Right lobe of liver (tissue), 6 donors: Measurements from ENCODE around the gene PTPN12. TPM values are rescaled to one million over a fixed set of nuclear protein-coding genes. Genes with fewer than 3 reads are reported as not detected.

Experiments
- ATAC-seq, 4 donors: fragments of 200-7000 bp; cut with Tn5 transposase; one replicate each; pipeline ENCODE4 v1.9.1; 2020; ENCODE audit warnings: mild to moderate bottlenecking in 4 of 4, moderate library complexity in 4 of 4
- DNase-seq, 3 donors: peaks; one replicate each; pipeline ENCODE4 v3.0.0-alpha.2; 2020
- H3K27ac ChIP-seq, 3 donors: fragments of 200-600 bp; one replicate each; pipeline ENCODE4 v1.8.0; 2022
- H3K27me3 ChIP-seq, 2 donors: fragments of 200-600 bp; one replicate each; pipeline ENCODE4 v1.8.0; 2022
- H3K36me3 ChIP-seq, 4 donors: fragments of 200-600 bp; sonication (generic) in 1 of 4; one replicate each; pipeline versions ENCODE4 v1.5.1 to v1.8.0; 2017 to 2022; ENCODE audit warnings: control low read depth in 1 of 4
- H3K4me1 ChIP-seq, 4 donors: fragments of 200-600 bp; sonication (generic) in 1 of 4; one replicate each; pipeline versions ENCODE4 v1.5.1 to v1.8.0; 2017 to 2022; ENCODE audit warnings: control low read depth in 1 of 4
- H3K4me3 ChIP-seq, 3 donors: fragments of 200-600 bp; one replicate each; pipeline ENCODE4 v1.8.0; 2022
- H3K9me3 ChIP-seq, 4 donors: fragments of 200-600 bp; sonication (generic) in 1 of 4; one replicate each; pipeline versions ENCODE4 v1.5.1 to v1.8.0; 2017 to 2022; ENCODE audit warnings: control low read depth in 1 of 4
- POLR2A ChIP-seq: fragments of 450-650 bp; IDR thresholded peaks from one replicate; pipeline ENCODE4 v1.6.1; 2017; ENCODE audit warnings: antibody characterized with exemption, mild to moderate bottlenecking
- WGBS: methylation state at CpG from one replicate; pipeline ENCODE4 v1.1.6; 2018; ENCODE audit warnings: low coverage, low lambda C conversion rate; ENCODE audit not compliant: insufficient coverage; ENCODE audit errors: missing lambda C conversion rate; 5-methylcytosine and 5-hydroxymethylcytosine counted together
- intact Hi-C, 2 donors: fragments of 100-400 bp; cut with DNase I; formaldehyde crosslinking; loops; one replicate each; pipeline versions ENCODE4 v1.11.2 to v1.14.1; 2022
- total RNA-seq, 6 experiments: library from RNA; depleted of rRNA in 2 of 6; stranded (reverse); fragments of >200 nt in 2 of 6; fragmentation: NEBNext Ultra II Directional in 3 of 6; extraction: Animal tissue kit (Norgen Biotek cat#: 25700) in 3 of 6; gene quantifications; one replicate each; pipeline versions ENCODE4 v1.1.0 to v1.2.4, GENCODE V29; 2016 to 2023
- TF ChIP-seq, protein P1 (sequence below), 4 donors: fragments of 200-600 bp in 3 of 4; fragments of 450-650 bp in 1 of 4; IDR thresholded peaks; one replicate each; pipeline versions ENCODE4 v1.5.1 to v1.8.0; 2016 to 2022; ENCODE audit warnings: antibody characterized with exemption in 4 of 4, mild to moderate bottlenecking in 2 of 4
- donor health status: DM: no; HTN: yes; CAD: no.
- donor health status: DM: no; HTN: no; CAD: no.
- donor health status: DM: no; HTN: no; CAD: no.
- donor health status: DM: no; HTN: yes; CAD: no.
- donor health status: DM: no; HTN: yes; CAD: no.

PTPN12 gene
- total RNA-seq, 6 experiments from 2014 or later = 14.8 to 44.0 (median 27.3) TPM

DNA sequence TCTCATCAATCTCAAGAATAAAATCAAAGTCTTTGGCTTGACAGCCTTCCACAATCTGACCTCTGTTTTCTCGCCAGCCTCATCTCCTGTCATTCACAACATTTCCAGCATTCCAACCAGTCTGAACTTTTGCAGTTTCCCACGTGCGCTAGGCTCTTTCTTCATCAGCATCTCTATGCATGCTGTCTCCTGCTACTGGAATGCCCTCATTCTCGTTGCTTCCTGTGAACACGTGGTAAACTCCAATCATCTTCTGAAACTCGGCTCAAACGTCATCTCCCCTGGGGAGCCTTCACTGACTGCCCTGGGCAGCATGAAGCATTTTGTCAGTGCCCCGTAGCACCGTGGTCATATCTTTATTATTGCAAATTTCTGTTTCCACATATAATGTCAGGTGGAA, 146.9 kb downstream of the PTPN12 start:
- Histone ChIP-seq H3K36me3 (peaks cover 0 to 9% (median 1%) of the 10 kb centered on the region in 4 donors), H3K4me1 (peaks cover 0 to 28% (median 5%) of the 10 kb centered on the region in 4 donors), H3K4me3 (no peak overlapping the region), H3K27ac (no peak overlapping the region), H3K27me3 (no peaks in the 10 kb centered on the region), H3K9me3 (no peaks in the 10 kb centered on the region)
- DNase-seq (no peak), ATAC-seq (no peak)
- intact Hi-C loops = no loop called here
- 54% methylated on average over 9 of the region's 9 CpGs for WGBS
- TF ChIP-seq, protein P1, sequence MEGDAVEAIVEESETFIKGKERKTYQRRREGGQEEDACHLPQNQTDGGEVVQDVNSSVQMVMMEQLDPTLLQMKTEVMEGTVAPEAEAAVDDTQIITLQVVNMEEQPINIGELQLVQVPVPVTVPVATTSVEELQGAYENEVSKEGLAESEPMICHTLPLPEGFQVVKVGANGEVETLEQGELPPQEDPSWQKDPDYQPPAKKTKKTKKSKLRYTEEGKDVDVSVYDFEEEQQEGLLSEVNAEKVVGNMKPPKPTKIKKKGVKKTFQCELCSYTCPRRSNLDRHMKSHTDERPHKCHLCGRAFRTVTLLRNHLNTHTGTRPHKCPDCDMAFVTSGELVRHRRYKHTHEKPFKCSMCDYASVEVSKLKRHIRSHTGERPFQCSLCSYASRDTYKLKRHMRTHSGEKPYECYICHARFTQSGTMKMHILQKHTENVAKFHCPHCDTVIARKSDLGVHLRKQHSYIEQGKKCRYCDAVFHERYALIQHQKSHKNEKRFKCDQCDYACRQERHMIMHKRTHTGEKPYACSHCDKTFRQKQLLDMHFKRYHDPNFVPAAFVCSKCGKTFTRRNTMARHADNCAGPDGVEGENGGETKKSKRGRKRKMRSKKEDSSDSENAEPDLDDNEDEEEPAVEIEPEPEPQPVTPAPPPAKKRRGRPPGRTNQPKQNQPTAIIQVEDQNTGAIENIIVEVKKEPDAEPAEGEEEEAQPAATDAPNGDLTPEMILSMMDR (IDR thresholded peaks at IDR 0.05) = no peak
- no peak for TF ChIP-seq POLR2A

DNA sequence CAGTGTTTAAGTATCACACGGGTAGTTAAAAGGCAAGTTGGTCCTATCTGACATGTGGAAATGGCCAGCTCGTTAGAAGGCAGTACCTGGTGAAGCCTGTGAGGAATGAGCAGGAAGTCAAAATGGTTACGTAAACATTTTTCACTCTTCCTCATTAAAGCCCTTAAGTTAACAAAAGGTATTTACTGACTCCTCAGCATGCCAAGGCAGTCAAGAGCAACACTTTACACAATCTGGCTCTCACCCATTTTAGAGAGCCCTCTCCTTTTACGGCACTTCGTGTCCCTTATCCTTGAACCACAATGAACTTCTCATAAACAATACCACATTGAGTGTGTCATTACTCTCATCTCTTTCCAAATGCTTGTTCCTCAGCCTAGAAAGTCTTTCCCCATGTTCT, 148.1 kb downstream of the PTPN12 start:
- no peak overlapping the region for H3K4me3 ChIP-seq
- H3K4me1 ChIP-seq = peaks cover 0 to 35% (median 5%) of the 10 kb centered on the region in 4 donors

DNA sequence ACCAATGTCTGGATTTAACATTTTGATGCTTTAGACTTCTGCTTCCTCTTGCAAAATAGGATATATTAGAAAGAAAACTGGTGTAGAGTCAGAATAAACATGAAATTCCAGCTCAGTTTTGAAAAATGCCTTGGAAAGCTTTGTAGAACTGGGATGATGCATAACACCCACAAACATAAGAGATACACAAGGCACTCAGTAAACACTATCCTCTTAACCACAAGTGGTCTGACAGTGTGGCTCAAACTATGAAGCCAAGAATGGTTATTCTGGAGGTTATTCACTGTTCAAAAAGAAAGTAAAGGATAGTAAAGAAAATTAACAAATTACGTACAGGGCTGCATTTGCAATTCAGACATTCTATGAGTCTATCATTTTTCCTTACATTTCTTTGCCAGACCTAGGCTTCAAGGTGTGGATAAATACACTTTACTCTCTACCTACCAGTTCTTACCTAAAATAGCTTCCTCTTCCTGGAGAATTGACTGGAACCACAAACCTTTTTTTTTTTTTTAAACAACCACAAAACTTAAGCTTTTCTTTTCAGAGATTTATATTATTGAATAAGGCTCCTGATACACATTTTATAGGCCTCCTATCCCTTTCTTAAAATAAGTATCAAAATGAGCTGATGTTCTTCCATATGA, 150.1 kb downstream of the PTPN12 start:
- TF ChIP-seq, protein P1 (IDR thresholded peaks at IDR 0.05) = no peak
- TF ChIP-seq POLR2A = no peak
- Histone ChIP-seq H3K27me3 (no peaks in the 10 kb centered on the region), H3K27ac (peak overlapping the region in 1 of 3 donors; percentile 11), H3K4me1 (peaks cover 0 to 47% (median 9%) of the 10 kb centered on the region in 4 donors), H3K36me3 (peaks cover 0 to 9% (median 1%) of the 10 kb centered on the region in 4 donors), H3K4me3 (no peak overlapping the region), H3K9me3 (no peaks in the 10 kb centered on the region)
- ATAC-seq = peak in 1 of 4 donors; percentile 27
- no peak for DNase-seq
- intact Hi-C loops = no loop called here
- 82% methylated on average over 1 of the region's 1 CpG for WGBS

More for the DNA sequence above, 148.1 kb downstream of the PTPN12 start:
- peak; percentile 54 to 77 (median 70) for ATAC-seq
- WGBS = 19% methylated on average over 5 of the region's 5 CpGs
- peaks cover 0 to 9% (median 1%) of the 10 kb centered on the region in 4 donors for H3K36me3 ChIP-seq
- no peaks in the 10 kb centered on the region for H3K9me3 ChIP-seq
- no peak for DNase-seq
- peak overlapping the region in 2 of 3 donors; percentile 14 to 34 for H3K27ac ChIP-seq
- TF ChIP-seq POLR2A = no peak
- TF ChIP-seq, protein P1 (IDR thresholded peaks at IDR 0.05) = peak in 1 of 4 donors; percentile 16
- intact Hi-C loops = no loop called here
- H3K27me3 ChIP-seq = no peaks in the 10 kb centered on the region

DNA sequence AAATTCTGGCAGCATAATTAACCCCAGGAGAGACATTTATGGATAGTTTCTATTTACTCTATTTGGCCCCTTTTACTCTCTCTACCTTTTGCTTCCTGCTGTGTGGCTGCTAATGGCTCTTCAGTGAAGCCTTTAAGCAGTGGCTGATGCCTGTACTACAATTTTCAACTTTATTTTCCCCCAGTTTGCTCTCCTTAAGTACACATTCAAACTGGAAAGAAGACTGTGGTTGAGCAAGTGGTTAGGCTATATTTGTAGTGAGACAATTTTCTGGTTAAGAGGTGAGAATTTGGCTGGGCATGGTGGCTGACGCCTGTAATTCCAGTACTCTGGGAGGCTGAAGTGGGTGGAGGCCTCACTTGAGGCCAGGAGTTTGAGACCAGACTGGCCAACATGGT, 150.7 kb downstream of the PTPN12 start:
- intact Hi-C loops = no loop called here
- no peaks in the 10 kb centered on the region for H3K27me3 ChIP-seq
- no peaks in the 10 kb centered on the region for H3K9me3 ChIP-seq
- peaks cover 0 to 52% (median 9%) of the 10 kb centered on the region in 4 donors for H3K4me1 ChIP-seq
- peak overlapping the region in 1 of 3 donors; percentile 11 for H3K27ac ChIP-seq
- no peak overlapping the region for H3K4me3 ChIP-seq
- H3K36me3 ChIP-seq = peaks cover 0 to 9% (median 1%) of the 10 kb centered on the region in 4 donors
- DNase-seq (no peak), ATAC-seq (no peak)
- no peak for TF ChIP-seq POLR2A
- TF ChIP-seq, protein P1 (IDR thresholded peaks at IDR 0.05) = no peak
- 70% methylated on average over 1 of the region's 1 CpG for WGBS

Other genes starting within 250 kb of the PTPN12 start
- gene GSAP, start 120.9 kb upstream of the PTPN12 start, total RNA-seq = 10 to 100 TPM; 14.1 to 34.6 (median 26.5) TPM
- gene RSBN1L, start 159.2 kb downstream of the PTPN12 start, total RNA-seq = 10 to 100 TPM in 1 of 6 experiments, 1 to 10 TPM in 5; 8.2 to 10.4 (median 8.8) TPM